ENCODE measurements around the gene NBEA. TPM values are rescaled to one million over a fixed set of nuclear protein-coding genes. Genes with fewer than 3 reads are reported as not detected.

Gene NBEA
- total and polyA plus RNA-seq, 2 experiments from 2014 or later = 9.1 to 29.1 TPM

DNA sequence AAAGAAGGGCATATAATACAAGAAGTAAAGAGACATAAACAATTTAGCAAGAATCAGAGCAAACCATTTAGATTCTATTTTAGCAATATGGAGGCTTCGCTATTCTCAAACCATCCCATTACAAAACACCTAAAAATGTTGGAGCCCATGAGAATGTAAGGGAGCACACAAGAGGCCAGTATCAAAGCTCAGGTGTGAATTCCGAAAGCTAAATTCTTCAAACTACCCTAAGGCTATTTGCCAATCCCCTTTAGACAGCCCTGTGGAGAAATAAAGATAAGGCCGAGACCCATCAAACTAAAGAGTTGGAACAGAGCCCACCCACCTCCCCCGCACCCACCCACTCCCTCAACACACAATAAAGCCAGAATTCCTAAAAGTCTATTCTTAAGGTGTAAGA lies 745.3 kb downstream of the NBEA start (continued):
- TF ChIP-seq, protein P1, sequence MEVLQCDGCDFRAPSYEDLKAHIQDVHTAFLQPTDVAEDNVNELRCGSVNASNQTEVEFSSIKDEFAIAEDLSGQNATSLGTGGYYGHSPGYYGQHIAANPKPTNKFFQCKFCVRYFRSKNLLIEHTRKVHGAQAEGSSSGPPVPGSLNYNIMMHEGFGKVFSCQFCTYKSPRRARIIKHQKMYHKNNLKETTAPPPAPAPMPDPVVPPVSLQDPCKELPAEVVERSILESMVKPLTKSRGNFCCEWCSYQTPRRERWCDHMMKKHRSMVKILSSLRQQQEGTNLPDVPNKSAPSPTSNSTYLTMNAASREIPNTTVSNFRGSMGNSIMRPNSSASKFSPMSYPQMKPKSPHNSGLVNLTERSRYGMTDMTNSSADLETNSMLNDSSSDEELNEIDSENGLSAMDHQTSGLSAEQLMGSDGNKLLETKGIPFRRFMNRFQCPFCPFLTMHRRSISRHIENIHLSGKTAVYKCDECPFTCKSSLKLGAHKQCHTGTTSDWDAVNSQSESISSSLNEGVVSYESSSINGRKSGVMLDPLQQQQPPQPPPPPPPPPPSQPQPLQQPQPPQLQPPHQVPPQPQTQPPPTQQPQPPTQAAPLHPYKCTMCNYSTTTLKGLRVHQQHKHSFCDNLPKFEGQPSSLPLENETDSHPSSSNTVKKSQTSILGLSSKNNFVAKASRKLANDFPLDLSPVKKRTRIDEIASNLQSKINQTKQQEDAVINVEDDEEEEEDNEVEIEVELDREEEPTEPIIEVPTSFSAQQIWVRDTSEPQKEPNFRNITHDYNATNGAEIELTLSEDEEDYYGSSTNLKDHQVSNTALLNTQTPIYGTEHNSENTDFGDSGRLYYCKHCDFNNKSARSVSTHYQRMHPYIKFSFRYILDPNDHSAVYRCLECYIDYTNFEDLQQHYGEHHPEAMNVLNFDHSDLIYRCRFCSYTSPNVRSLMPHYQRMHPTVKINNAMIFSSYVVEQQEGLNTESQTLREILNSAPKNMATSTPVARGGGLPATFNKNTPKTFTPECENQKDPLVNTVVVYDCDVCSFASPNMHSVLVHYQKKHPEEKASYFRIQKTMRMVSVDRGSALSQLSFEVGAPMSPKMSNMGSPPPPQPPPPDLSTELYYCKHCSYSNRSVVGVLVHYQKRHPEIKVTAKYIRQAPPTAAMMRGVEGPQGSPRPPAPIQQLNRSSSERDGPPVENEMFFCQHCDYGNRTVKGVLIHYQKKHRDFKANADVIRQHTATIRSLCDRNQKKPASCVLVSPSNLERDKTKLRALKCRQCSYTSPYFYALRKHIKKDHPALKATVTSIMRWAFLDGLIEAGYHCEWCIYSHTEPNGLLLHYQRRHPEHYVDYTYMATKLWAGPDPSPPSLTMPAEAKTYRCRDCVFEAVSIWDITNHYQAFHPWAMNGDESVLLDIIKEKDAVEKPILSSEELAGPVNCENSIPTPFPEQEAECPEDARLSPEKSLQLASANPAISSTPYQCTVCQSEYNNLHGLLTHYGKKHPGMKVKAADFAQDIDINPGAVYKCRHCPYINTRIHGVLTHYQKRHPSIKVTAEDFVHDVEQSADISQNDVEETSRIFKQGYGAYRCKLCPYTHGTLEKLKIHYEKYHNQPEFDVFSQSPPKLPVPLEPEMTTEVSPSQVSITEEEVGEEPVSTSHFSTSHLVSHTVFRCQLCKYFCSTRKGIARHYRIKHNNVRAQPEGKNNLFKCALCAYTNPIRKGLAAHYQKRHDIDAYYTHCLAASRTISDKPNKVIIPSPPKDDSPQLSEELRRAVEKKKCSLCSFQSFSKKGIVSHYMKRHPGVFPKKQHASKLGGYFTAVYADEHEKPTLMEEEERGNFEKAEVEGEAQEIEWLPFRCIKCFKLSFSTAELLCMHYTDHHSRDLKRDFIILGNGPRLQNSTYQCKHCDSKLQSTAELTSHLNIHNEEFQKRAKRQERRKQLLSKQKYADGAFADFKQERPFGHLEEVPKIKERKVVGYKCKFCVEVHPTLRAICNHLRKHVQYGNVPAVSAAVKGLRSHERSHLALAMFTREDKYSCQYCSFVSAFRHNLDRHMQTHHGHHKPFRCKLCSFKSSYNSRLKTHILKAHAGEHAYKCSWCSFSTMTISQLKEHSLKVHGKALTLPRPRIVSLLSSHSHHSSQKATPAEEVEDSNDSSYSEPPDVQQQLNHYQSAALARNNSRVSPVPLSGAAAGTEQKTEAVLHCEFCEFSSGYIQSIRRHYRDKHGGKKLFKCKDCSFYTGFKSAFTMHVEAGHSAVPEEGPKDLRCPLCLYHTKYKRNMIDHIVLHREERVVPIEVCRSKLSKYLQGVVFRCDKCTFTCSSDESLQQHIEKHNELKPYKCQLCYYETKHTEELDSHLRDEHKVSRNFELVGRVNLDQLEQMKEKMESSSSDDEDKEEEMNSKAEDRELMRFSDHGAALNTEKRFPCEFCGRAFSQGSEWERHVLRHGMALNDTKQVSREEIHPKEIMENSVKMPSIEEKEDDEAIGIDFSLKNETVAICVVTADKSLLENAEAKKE (CRISPR knock-in tag; IDR thresholded peaks at IDR 0.05) = no peak
- no peak for TF ChIP-seq ZNF114 (CRISPR knock-in tag; IDR thresholded peaks at IDR 0.05)
- TF ChIP-seq POLR2AphosphoS5 (IDR thresholded peaks at IDR 0.05; ENCODE audit: low read depth) = no peak
- TF ChIP-seq ZNF331 (CRISPR knock-in tag; IDR thresholded peaks at IDR 0.05; ENCODE audit: low read depth) = no peak
- no peak for TF ChIP-seq CREB1 (CRISPR knock-in tag; IDR thresholded peaks at IDR 0.05; ENCODE audit: low read depth)
- TF ChIP-seq STAT1 (IDR thresholded peaks at IDR 0.05; ENCODE audit: unreplicated experiment) = no peak
- TF ChIP-seq EZH2 (IDR thresholded peaks at IDR 0.05; ENCODE audit: low read depth, unreplicated experiment) = no peak
- TF ChIP-seq JUNB (IDR thresholded peaks at IDR 0.05; ENCODE audit: unreplicated experiment) = no peak
- no peak for TF ChIP-seq CTCF (conservative IDR thresholded peaks at IDR 0.05; ENCODE audit: low read depth in 2 of 2)

Data from GM23338 (cell line).